Skeletal muscle satellite cell (primary cell): ENCODE measurements around the gene PHF14.

ENCODE experiments used
- H3K27me3 ChIP-seq: 2 replicates; pipeline ENCODE4 v1.7.0; 2013; ENCODE audit warnings: low read length; ENCODE audit not compliant: control insufficient read depth, insufficient read depth
- H3K36me3 ChIP-seq: 2 replicates; pipeline ENCODE4 v1.7.0; 2013; ENCODE audit warnings: mild to moderate bottlenecking, control low read depth, low read length; ENCODE audit not compliant: insufficient read depth
- H3K4me1 ChIP-seq: 2 replicates; pipeline ENCODE4 v1.7.0; 2013; ENCODE audit warnings: low read length; ENCODE audit not compliant: control insufficient read depth, insufficient read depth
- H3K4me2 ChIP-seq: 2 replicates; pipeline ENCODE4 v1.7.0; 2013; ENCODE audit warnings: mild to moderate bottlenecking, low read length
- H3K4me3 ChIP-seq: 2 replicates; pipeline ENCODE4 v1.7.0; 2013; ENCODE audit warnings: low read length
- H3K9ac ChIP-seq: 2 replicates; pipeline ENCODE4 v1.7.0; 2013; ENCODE audit warnings: mild to moderate bottlenecking, low read depth, low read length, moderate library complexity
- H3K9me3 ChIP-seq: replicated peaks from 2 replicates; pipeline ENCODE4 v1.7.0; 2013; ENCODE audit warnings: mild to moderate bottlenecking, control low read depth, low read length

The PHF14 gene

DNA sequence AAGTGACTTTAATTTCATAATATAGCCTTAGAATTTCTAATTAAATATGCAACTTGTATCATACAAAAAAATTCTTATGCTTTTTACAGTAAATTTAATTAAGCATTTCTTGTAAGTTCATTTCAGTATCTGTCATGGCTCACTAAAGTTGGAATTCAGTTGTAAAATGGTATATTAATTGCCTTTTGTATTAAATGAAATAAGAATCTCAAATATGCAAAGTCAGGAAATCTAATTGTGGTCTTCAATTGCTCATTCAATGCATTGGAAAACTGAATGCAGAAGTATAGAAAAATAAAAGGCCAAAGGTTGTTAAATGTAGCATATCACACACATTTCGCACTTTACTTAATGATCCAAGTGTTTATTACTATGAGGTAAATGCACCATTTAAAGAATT is 189.5 kb downstream of the PHF14 start:
- Histone ChIP-seq H3K4me3 (no peak overlapping the region), H3K4me1 (no peaks in the 10 kb centered on the region), H3K9ac (no peak overlapping the region), H3K36me3 (no peaks in the 10 kb centered on the region), H3K4me2 (no peak overlapping the region), H3K27me3 (no peaks in the 10 kb centered on the region), H3K9me3 (no peaks in the 10 kb centered on the region)

DNA sequence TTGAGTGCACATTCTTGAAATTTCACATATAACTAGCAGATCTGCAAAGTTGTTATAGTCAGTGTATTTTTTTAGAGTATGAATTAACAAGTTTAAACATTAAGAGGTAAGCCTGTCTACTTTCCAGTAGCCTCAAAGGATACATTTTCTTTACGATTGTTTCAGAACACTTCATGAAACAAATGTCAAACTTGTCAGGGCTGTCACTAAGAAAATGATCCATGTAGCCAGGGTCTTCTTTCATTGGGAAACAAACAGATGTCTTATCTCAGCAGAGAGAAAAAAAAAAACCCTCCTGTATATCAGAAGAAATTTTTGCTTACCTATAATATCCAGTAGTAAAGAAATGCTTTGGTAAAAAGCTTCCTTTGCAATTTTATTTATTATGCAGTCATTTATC is 192.4 kb downstream of the PHF14 start:
- Histone ChIP-seq H3K4me2 (no peak overlapping the region), H3K4me1 (no peaks in the 10 kb centered on the region), H3K36me3 (no peaks in the 10 kb centered on the region), H3K9me3 (no peaks in the 10 kb centered on the region), H3K27me3 (no peaks in the 10 kb centered on the region), H3K9ac (no peak overlapping the region), H3K4me3 (no peak overlapping the region)

DNA sequence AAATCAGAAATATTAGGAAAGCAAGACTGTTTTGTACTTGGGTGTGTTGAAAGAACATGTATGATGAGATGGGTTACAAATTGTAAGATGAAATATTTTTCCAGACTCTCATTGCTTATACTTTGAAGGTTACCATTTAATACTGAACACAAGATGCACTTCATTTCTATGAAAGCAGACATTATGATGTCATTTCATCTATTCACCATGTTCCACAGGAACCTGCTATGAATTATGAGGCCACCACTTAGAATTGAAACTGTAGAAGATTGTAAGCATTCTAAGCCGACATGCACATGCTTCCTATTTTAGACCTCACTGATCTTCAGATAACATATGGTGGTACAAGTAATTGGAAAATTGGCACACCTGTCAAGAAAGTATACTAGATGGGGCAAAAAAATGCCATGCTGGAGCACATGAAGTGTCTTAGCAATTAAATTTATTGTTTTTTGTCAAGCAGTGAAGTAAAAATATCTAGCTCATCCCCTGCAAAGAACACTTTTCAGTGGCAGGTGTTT is 195.0 kb downstream of the PHF14 start:
- H3K4me2 ChIP-seq, result no peak overlapping the region
- H3K4me1 ChIP-seq, result no peaks in the 10 kb centered on the region
- H3K27me3 ChIP-seq, result no peaks in the 10 kb centered on the region
- H3K9me3 ChIP-seq, result no peaks in the 10 kb centered on the region
- H3K9ac ChIP-seq, result no peak overlapping the region
- H3K36me3 ChIP-seq, result no peaks in the 10 kb centered on the region
- H3K4me3 ChIP-seq, result no peak overlapping the region

DNA sequence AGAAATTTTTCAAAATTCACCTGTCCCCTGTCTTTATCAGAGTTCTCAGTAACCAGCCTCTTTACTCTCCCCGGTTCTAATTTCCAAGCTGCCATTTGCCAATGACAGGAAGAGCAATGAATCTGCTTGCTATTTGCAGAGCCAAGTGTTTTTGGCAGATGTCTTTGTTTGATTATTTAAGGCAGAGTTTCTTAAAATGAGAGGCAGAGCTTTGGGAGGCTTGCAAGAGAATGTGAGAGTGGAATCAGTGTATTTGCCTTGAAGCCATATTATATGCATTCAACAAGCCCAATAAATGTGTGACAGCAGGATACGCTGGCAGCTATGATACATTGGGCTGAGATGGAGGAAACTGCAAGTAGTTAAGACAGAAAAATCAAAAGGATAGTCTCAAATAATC is 196.5 kb downstream of the PHF14 start:
- Histone ChIP-seq H3K4me1 (no peaks in the 10 kb centered on the region), H3K4me3 (no peak overlapping the region), H3K4me2 (no peak overlapping the region), H3K9ac (no peak overlapping the region), H3K9me3 (no peaks in the 10 kb centered on the region), H3K36me3 (no peaks in the 10 kb centered on the region), H3K27me3 (no peaks in the 10 kb centered on the region)

DNA sequence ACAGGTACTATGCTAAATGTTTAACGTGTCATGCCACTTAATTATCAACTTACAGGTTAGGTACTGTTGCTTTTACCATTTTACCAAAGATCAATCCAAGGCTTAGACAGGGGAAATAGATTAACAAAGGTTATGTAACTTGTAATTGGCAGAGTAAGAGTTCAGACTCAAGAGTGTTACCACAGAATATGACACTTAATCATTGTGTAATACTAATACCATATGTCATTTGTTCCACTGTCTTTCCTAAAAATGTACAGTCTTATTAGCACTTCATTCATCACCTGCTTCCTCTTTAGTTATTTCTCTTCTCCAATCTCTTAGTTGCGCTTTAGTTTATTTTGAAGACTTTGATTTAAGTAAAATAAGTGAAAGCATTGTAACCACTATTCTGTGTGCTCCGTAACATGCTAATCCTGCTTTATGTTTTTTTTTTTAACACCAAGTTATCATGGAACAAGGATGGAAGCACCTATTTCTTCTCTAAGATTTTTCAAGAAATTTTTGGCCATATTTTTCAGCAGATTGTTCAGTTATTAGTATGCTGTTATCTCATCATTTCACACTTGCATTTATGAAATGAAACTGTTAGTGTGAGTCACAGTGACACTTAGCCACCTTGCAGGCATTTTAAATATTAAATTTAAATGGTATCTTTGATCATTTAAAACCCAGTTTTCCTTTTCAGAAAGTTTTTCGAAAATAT is 197.3 kb downstream of the PHF14 start:
- H3K4me1 ChIP-seq, result no peaks in the 10 kb centered on the region
- H3K4me2 ChIP-seq, result no peak overlapping the region
- H3K36me3 ChIP-seq, result no peaks in the 10 kb centered on the region
- H3K27me3 ChIP-seq, result no peaks in the 10 kb centered on the region
- no peaks in the 10 kb centered on the region for H3K9me3 ChIP-seq
- H3K9ac ChIP-seq, result no peak overlapping the region
- H3K4me3 ChIP-seq, result no peak overlapping the region

DNA sequence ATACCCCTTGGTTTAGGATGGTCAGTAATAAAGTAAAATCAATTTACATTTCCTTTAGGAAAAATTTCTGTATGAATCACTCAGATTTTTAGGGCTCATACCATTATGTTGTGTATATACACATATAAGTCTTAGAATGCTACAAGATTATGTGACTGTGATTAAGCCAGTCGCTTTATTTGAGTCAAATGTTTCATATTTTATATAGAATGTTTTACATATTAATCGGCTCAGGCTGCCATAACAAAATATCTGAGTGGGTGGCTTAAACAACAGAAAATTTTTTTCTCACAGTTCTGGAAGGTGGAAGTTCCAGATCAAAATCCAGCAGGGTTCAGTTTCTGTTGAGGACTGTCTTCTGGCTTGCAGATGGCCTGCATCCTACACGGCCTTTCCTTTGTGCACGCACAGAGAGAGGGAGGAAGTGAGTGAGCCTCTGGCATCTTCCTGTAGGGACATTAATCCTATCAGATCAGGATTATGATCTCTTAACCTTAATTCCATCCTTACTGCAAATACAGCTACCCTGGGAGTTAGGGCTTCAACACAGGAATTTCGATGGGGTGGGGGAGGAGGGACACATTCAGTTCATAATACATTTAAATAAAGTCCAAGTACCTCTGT is 198.0 kb downstream of the PHF14 start:
- no peaks in the 10 kb centered on the region for H3K9me3 ChIP-seq
- H3K4me2 ChIP-seq, result no peak overlapping the region
- no peak overlapping the region for H3K9ac ChIP-seq
- no peak overlapping the region for H3K4me3 ChIP-seq
- no peaks in the 10 kb centered on the region for H3K27me3 ChIP-seq
- H3K4me1 ChIP-seq, result no peaks in the 10 kb centered on the region
- no peaks in the 10 kb centered on the region for H3K36me3 ChIP-seq

DNA sequence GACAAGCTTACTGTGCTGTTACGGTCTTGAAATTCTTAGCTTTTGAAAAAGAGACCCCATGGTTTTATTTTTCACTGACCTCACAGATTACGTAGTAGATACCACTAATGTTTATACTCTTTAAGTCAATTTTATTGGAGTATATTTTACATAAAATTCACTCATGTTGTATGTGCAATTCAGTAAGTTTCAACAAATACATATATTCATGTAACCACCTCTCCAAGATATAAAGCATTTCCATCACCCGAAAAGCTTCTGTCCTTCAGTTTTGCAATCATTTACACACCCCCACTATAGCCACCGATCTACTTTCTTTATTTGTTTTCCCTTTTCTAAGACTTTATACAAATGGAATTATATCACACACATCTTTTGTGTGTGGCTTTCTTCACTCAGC is 199.2 kb downstream of the PHF14 start:
- H3K9me3 ChIP-seq, result no peaks in the 10 kb centered on the region
- H3K36me3 ChIP-seq, result no peaks in the 10 kb centered on the region
- H3K4me2 ChIP-seq, result no peak overlapping the region
- H3K27me3 ChIP-seq, result no peaks in the 10 kb centered on the region
- no peak overlapping the region for H3K9ac ChIP-seq
- no peak overlapping the region for H3K4me3 ChIP-seq
- peaks cover 4% of the 10 kb centered on the region for H3K4me1 ChIP-seq

DNA sequence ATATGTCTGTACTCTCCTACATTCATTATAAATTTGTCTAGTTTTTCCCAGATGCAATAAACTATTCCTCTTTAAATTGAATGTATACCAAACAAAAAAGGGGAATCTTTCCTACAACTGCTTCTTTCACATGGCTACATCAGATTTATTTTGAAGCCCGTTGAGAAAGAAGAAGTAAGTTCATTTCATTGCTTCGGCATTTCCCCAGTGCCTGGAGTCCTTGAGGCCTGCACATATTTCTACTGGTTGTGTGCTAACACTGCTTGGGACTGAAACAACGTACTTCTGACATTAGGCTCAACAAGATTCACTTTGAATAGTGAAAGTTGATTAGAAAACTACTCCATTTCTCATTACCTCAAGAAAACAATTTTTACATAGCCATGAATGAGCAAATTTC is 201.7 kb downstream of the PHF14 start:
- Histone ChIP-seq H3K4me1 (peaks cover 6% of the 10 kb centered on the region), H3K4me2 (no peak overlapping the region), H3K27me3 (no peaks in the 10 kb centered on the region)

DNA sequence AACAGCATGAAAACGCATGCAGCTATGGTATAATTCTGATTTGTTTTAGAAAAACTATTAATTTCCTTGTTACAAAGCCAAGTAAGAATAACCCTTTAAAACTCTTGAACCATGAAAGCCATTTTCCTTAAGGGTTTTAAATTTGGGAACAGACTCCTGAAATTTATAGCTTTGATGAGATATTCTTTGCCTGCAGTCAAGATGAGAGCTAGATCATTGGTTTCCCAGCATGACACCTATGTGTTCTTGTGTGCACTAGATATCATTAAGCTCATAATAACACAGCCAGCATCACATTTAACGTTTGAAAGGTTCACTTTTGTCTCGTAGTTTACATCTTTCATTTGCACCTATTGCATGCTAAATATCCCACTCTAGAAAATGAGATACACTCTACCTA is 202.2 kb downstream of the PHF14 start:
- H3K4me1 ChIP-seq, result peaks cover 6% of the 10 kb centered on the region
- H3K4me3 ChIP-seq, result no peak overlapping the region
- no peaks in the 10 kb centered on the region for H3K27me3 ChIP-seq
- no peak overlapping the region for H3K9ac ChIP-seq
- H3K36me3 ChIP-seq, result no peaks in the 10 kb centered on the region
- no peak overlapping the region for H3K4me2 ChIP-seq
- no peaks in the 10 kb centered on the region for H3K9me3 ChIP-seq

More for the DNA sequence above, 201.7 kb downstream of the PHF14 start:
- H3K36me3 ChIP-seq, result no peaks in the 10 kb centered on the region
- no peaks in the 10 kb centered on the region for H3K9me3 ChIP-seq
- H3K9ac ChIP-seq, result no peak overlapping the region
- H3K4me3 ChIP-seq, result no peak overlapping the region

DNA sequence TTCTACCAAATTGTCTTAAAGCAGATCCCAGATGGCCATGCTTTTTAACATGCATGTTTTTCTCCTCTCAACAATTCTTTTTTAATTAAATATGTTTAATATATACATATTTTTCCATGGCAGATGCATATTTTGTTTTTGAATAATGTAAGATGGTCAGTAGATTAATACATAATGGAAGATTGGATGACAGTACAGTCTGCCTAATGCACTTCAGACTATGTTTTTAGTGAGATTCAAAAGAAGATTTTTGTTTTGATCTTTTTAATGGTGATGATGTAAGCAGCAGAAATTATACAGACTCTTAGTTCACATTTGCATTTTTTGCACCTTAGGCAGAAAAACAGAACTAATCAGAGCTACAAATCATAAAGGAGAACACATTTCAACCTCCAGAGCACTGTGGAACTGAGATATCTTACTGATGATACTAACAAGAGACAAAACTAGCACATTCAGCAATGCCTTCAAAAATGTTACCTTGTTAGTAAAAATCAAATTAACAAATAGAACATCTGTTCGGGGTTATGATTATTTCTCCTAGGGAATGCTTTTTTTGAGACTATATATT is 203.4 kb downstream of the PHF14 start:
- Histone ChIP-seq H3K9ac (no peak overlapping the region), H3K36me3 (no peaks in the 10 kb centered on the region), H3K4me1 (peaks cover 6% of the 10 kb centered on the region)

DNA sequence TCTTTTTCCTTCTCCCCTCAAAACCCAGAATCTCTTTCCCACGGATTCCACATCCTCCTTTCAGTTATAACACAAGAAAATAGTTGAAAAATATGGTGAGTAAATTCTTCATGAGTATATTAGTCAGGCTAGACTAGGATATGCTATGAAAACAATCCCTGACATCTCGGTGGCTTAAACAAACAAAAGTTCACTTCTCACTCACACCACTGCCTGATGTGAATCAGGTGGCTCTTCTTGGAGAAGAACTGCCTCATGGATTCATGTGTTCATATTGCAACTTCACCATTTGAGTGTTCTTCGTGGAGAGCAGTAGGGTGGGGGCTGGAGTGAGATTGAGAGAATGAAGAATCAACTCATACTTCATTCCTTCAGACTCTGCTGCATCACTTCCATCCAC is 204.1 kb downstream of the PHF14 start:
- Histone ChIP-seq H3K4me3 (no peak overlapping the region), H3K4me1 (peaks cover 6% of the 10 kb centered on the region), H3K9me3 (no peaks in the 10 kb centered on the region), H3K4me2 (no peak overlapping the region), H3K9ac (no peak overlapping the region), H3K27me3 (no peaks in the 10 kb centered on the region), H3K36me3 (no peaks in the 10 kb centered on the region)

More for the DNA sequence above, 203.4 kb downstream of the PHF14 start:
- H3K4me2 ChIP-seq, result no peak overlapping the region
- no peaks in the 10 kb centered on the region for H3K27me3 ChIP-seq
- no peak overlapping the region for H3K4me3 ChIP-seq
- no peaks in the 10 kb centered on the region for H3K9me3 ChIP-seq
